Measurements from ENCODE around the gene HRK. TPM values are rescaled to one million over a fixed set of nuclear protein-coding genes. Genes with fewer than 3 reads are reported as not detected.

HRK gene
- total and polyA plus RNA-seq, 10 of the 15 experiments (the other 5 are each of a cell fraction or from before 2014, with no cell fraction given), result not detected

DNA sequence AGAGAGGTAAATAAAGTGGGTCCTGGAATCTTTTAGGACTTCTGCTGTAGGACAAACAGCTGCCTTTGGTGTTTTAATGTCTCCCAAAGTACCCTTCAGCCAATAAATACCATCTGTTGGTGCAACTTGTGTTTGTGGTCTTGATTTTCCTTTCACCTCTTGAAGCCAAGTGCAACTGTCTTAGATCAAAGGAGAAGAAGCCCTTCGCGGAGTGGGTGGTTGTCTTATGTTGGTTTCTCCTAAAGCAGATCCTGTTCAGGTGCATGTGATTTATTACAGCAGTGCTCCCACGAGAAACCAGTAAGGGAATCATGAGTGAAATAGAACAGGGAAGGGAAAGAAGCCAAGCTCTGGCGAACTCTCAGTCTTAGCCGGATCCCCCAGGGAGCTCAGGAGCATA, 27.7 kb downstream of the HRK start:
- ChIA-PET RAD21 (ENCODE audit: unreplicated experiment) (no interaction called here), CTCF (no interaction called here), POLR2A (no interaction called here), SMC1A (ENCODE audit: uncharacterized antibody, unreplicated experiment) (no interaction called here)
- no peaks in the 10 kb centered on the region for H3K36me3 ChIP-seq (ENCODE audit: control insufficient read depth in 2 of 2, insufficient read depth in 2 of 2, low read length in 1 of 2)
- WGBS (ENCODE audit: insufficient coverage, insufficient replicate concordance, low lambda C conversion rate, missing lambda C conversion rate), result 68% methylated on average over 5 of the region's 5 CpGs
- no peaks in the 10 kb centered on the region for H3K79me2 ChIP-seq (ENCODE audit: control insufficient read depth, insufficient read depth, low read length)
- in situ Hi-C loops (cut with MboI) (no loop called here), intact Hi-C loops (cut with micrococcal nuclease; ENCODE audit: unreplicated experiment) (no loop called here)
- no peak overlapping the region for H3K4me3 ChIP-seq
- TF ChIP-seq, protein P1, sequence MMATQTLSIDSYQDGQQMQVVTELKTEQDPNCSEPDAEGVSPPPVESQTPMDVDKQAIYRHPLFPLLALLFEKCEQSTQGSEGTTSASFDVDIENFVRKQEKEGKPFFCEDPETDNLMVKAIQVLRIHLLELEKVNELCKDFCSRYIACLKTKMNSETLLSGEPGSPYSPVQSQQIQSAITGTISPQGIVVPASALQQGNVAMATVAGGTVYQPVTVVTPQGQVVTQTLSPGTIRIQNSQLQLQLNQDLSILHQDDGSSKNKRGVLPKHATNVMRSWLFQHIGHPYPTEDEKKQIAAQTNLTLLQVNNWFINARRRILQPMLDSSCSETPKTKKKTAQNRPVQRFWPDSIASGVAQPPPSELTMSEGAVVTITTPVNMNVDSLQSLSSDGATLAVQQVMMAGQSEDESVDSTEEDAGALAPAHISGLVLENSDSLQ (IDR thresholded peaks at IDR 0.05), result no peak
- TF ChIP-seq TAF1 (IDR thresholded peaks at IDR 0.05; ENCODE audit: borderline replicate concordance, low read depth, low read length), result no peak
- peaks cover 7% of the 10 kb centered on the region for H3K4me1 ChIP-seq (ENCODE audit: control insufficient read depth, insufficient read depth, low read length)
- FAIRE-seq (no peak), ATAC-seq (no peak), DNase-seq (ENCODE audit: low read depth, low spot score) (no peak)
- no peaks in the 10 kb centered on the region for H3K27me3 ChIP-seq (replicated peaks in 1 of 2; ENCODE audit: control insufficient read depth in 2 of 2, insufficient read depth in 2 of 2, low read length in 1 of 2)
- no peak overlapping the region for H3K27ac ChIP-seq (ENCODE audit: control insufficient read depth, insufficient read depth)
- H4K20me1 ChIP-seq (ENCODE audit: control insufficient read depth, insufficient read depth), result no peaks in the 10 kb centered on the region
- H3K9me3 ChIP-seq (replicated peaks; ENCODE audit: control insufficient read depth, insufficient read depth, low read length), result no peaks in the 10 kb centered on the region
- no peak overlapping the region for H2AFZ ChIP-seq (ENCODE audit: control insufficient read depth, low read depth, low read length)
- no TSS peak for BruUV-seq (replicated peaks)
- H3K9ac ChIP-seq (ENCODE audit: control insufficient read depth, insufficient read depth, low read length), result no peak overlapping the region
- H3K4me2 ChIP-seq (ENCODE audit: control insufficient read depth, insufficient read depth), result no peak overlapping the region

GRCh38 chr12:116852303-116852702, 28.9 kb downstream of the HRK start:
- RAD21 ChIA-PET (ENCODE audit: unreplicated experiment), result no interaction called here
- TF ChIP-seq SMC3 (IDR thresholded peaks at IDR 0.05; ENCODE audit: borderline replicate concordance, low read length) (no peak), ESRRA (IDR thresholded peaks at IDR 0.05; ENCODE audit: low read length) (no peak), STAT3 (IDR thresholded peaks at IDR 0.05; ENCODE audit: low read depth, low read length) (no peak), IRF3 (IDR thresholded peaks at IDR 0.05) (no peak), ZNF622 (IDR thresholded peaks at IDR 0.05) (no peak), HDAC6 (IDR thresholded peaks at IDR 0.05; ENCODE audit: unreplicated experiment) (no peak), BCL11A (IDR thresholded peaks at IDR 0.05; ENCODE audit: low read depth, low read length) (no peak), TBL1XR1 (IDR thresholded peaks at IDR 0.05; ENCODE audit: low read depth, low read length) (no peak), WRNIP1 (IDR thresholded peaks at IDR 0.05; ENCODE audit: borderline replicate concordance, low read depth, low read length) (no peak), POU2F2 (IDR thresholded peaks at IDR 0.05; ENCODE audit: borderline replicate concordance, low read depth, low read length) (no peak), IRF4 (IDR thresholded peaks at IDR 0.05; ENCODE audit: low read depth, low read length) (no peak)
- TF ChIP-seq, protein P2, sequence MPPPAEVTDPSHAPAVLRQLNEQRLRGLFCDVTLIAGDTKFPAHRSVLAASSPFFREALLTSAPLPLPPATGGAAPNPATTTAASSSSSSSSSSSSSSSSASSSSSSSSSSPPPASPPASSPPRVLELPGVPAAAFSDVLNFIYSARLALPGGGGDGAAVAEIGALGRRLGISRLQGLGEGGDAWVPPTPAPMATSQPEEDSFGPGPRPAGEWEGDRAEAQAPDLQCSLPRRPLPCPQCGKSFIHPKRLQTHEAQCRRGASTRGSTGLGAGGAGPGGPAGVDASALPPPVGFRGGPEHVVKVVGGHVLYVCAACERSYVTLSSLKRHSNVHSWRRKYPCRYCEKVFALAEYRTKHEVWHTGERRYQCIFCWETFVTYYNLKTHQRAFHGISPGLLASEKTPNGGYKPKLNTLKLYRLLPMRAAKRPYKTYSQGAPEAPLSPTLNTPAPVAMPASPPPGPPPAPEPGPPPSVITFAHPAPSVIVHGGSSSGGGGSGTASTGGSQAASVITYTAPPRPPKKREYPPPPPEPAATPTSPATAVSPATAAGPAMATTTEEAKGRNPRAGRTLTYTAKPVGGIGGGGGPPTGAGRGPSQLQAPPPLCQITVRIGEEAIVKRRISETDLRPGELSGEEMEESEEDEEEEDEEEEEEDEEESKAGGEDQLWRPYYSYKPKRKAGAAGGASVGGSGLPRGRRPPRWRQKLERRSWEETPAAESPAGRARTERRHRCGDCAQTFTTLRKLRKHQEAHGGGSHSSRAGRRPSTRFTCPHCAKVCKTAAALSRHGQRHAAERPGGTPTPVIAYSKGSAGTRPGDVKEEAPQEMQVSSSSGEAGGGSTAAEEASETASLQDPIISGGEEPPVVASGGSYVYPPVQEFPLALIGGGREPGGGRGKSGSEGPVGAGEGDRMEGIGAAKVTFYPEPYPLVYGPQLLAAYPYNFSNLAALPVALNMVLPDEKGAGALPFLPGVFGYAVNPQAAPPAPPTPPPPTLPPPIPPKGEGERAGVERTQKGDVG (CRISPR knock-in tag; IDR thresholded peaks at IDR 0.05), result no peak

More at GRCh38 chr12:116852303-116852702, 28.9 kb downstream of the HRK start:
- ChIA-PET CTCF (no interaction called here), POLR2A (no interaction called here), SMC1A (ENCODE audit: uncharacterized antibody, unreplicated experiment) (no interaction called here)
- Histone ChIP-seq H3K27me3 (replicated peaks in 1 of 2; ENCODE audit: control insufficient read depth in 2 of 2, insufficient read depth in 2 of 2, low read length in 1 of 2) (no peaks in the 10 kb centered on the region), H3K79me2 (ENCODE audit: control insufficient read depth, insufficient read depth, low read length) (no peaks in the 10 kb centered on the region), H3K9ac (ENCODE audit: control insufficient read depth, insufficient read depth, low read length) (no peak overlapping the region), H3K4me2 (ENCODE audit: control insufficient read depth, insufficient read depth) (no peak overlapping the region), H3K4me3 (no peak overlapping the region), H3K27ac (ENCODE audit: control insufficient read depth, insufficient read depth) (no peak overlapping the region), H3K4me1 (ENCODE audit: control insufficient read depth, insufficient read depth, low read length) (peaks cover 3% of the 10 kb centered on the region), H4K20me1 (ENCODE audit: control insufficient read depth, insufficient read depth) (no peaks in the 10 kb centered on the region), H2AFZ (ENCODE audit: control insufficient read depth, low read depth, low read length) (no peak overlapping the region), H3K9me3 (replicated peaks; ENCODE audit: control insufficient read depth, insufficient read depth, low read length) (no peaks in the 10 kb centered on the region), H3K36me3 (ENCODE audit: control insufficient read depth in 2 of 2, insufficient read depth in 2 of 2, low read length in 1 of 2) (no peaks in the 10 kb centered on the region)
- intact Hi-C loops (cut with micrococcal nuclease; ENCODE audit: unreplicated experiment) (no loop called here), in situ Hi-C loops (cut with MboI) (no loop called here)
- BruUV-seq (replicated peaks), result no TSS peak
- DNase-seq (ENCODE audit: low read depth, low spot score), result no peak
- no peak for ATAC-seq
- FAIRE-seq, result no peak
- 77% methylated on average over 6 of the region's 6 CpGs for WGBS (ENCODE audit: insufficient coverage, insufficient replicate concordance, low lambda C conversion rate, missing lambda C conversion rate)

All from GM12878 (cell line).